Thoracic aorta endothelial cell (primary cell): ENCODE data around the gene SYPL2. TPM values are rescaled to one million over a fixed set of nuclear protein-coding genes. Genes with fewer than 3 reads are reported as not detected.

ENCODE experiments used
- total RNA-seq: library from RNA; depleted of rRNA; stranded (reverse); fragments of >200 nt; gene quantifications from 2 replicates; pipeline ENCODE4 v1.2.3, GENCODE V29; 2012

The SYPL2 gene
- total RNA-seq = under 0.01 TPM in 1 of 2 replicates, not detected in the other

DNA sequence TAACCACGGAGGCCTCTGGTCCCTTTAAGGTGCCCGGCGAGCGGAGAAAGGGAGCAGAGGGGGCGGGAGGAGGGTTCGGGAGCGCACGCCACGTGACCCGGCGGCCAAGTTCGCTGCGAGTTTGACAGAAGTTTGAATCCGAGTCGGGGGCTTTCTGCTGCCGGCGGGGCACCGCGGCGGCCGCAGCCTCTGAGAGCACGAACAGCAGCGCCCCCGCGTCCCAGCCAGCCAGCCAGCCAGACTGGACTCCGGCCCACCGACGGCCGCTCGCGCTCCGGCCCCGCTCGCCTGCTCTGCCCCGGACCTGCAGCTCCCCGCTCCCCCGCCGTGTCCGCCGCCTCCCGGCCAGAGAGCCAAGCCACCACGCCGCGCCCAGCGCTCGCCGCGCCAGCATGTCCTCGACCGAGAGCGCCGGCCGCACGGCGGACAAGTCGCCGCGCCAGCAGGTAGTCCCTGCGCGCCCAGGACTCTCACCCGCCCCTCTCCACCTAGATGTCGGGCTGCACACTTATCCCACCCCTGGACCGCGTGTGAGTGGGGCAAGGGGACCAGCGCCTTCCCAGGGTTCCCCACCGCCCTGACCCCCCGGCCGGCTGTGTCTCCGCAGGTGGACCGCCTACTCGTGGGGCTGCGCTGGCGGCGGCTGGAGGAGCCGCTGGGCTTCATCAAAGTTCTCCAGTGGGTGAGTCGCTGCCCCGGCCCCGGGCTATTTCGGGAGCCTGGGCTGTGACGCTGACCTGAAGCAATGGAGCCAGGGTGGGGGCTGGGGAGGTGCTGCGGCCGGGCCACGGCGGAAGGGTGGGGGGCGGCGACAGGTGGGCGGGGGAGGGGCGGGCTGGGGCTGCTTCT lies at the start of gene SYPL2:
SYPL2 (plus strand) TSS at position 95 of the 849 bp plus-strand sequence; CDS start at position 393, 298 bp downstream.

DNA sequence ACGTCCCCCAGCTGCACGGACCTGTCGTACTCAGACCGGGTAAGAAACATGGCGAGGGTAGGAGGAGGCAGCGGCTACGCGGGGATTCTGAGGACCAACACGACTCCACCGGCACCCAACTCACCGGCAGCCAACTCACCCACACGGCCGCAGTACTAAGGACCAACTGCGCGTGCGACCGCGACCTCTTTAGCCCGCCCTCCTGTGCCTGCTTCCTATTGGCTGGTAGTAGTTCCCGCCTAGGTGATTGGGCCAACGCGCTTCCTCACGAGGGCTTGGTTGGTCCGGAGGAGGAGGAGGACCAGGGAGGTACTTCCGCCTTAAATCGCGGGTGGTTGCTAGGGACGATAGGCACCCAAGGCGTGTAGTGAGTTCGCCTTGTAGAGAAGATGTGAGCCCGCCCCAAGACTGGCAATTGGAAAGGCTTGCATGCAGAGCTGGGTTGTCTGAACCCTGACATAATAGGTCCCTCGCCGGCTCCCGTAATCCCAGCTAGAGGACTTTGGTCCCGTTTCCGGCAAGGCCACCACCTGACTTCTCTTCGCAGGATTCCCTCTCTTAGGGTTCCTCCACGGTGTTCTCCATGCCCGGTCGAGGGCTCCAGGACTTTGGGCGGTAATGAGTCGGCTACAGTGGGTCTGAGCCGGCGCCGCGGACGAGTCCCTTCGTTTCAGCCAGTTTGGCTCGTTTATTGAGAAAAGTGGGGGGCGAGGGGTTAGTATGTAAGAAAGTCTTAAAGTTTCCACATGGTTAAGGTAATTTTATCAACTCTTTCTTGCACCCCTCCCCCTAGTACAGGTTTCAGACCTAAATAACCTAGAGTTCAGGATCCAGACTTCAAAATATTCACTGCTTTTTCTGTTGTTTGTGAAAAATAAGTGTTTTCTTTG lies 39.8 kb upstream of the SYPL2 start, which contains the start of gene PSMA5:
PSMA5 (minus strand) TSS at position 168 of the 890 bp plus-strand sequence; CDS start at position 50, 118 bp downstream.

DNA sequence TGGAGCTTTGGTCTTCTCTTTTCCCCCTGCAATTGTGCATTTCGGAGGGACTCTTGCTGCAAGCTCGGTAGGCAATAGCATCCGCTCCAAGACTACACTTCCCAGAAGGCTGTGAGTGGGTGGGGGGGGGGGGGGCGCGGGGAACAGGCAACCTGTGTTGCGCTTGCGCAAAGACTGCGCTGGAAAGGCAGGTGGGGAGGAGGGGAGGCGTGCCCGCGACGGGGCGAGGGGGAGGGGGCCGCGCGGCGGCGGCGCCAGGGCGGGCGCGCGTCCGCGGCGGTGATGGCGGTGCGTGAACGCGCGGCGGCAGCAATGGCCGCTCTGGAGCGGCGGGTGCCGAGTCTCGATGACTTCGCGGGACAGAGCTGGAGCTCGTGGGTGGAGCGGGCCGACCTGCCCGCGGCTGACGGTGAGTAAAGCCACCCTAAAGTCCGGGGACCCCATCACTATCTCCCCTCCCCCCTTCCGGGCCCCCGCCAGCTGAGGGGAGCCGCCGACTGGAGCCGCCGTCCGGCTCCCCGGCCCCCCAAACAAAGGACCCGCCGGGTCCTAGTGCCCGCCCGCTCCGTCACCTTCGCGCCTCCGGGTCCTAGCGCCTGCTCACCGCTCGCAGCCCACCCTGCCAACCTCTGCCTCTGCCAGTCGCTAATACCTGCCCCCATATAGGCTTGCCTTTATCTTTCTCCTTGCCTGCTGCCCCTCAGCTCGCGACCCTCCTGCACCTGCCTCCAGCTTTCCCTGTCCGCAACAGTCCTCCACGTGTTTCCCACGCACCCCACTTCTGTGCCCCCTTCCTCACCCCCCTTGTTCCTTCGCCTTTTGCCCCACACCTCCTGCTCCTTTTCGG lies 17.5 kb downstream of the SYPL2 start, which contains the start of gene ATXN7L2:
ATXN7L2 (plus strand) TSS at position 234 of the 847 bp plus-strand sequence; CDS start at position 283, 49 bp downstream.

DNA sequence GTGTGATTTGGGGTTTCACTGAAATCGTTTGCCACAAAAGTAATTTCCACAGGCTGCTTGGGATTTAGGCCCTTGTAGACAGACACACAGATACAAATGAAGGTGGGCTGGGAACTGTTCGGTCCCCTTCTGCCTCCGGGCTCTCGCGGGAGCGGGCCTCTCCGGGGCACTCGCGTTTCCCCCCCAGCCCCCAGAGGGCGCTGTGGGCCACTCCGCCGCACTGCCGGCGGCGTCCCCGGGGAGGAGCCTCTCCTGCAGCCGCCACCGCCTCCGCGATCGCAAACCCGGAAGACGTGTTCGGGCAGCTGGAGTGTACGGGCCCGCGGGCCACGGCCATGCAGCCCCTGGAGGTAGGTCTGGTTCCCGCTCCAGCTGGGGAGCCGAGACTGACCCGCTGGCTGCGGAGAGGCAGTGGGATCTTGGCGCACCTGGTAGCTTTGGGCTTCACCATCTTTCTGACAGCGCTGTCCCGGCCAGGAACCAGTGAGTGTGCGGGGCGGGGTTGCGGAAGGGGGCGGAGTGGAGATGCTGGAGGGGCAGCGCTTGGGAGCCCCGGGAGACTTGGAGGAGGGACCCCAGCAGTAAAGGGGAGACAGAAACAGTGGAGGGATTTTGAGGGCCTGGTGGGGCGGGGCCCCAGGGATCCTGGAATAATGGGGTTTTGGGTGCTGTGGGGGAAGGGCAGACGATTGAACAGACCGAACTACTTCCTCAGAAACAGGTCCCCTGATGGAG lies 27.6 kb downstream of the SYPL2 start, which contains the start of gene CYB561D1:
CYB561D1 (plus strand) TSS at position 290 of the 735 bp plus-strand sequence; CDS start at position 336, 46 bp downstream.

DNA sequence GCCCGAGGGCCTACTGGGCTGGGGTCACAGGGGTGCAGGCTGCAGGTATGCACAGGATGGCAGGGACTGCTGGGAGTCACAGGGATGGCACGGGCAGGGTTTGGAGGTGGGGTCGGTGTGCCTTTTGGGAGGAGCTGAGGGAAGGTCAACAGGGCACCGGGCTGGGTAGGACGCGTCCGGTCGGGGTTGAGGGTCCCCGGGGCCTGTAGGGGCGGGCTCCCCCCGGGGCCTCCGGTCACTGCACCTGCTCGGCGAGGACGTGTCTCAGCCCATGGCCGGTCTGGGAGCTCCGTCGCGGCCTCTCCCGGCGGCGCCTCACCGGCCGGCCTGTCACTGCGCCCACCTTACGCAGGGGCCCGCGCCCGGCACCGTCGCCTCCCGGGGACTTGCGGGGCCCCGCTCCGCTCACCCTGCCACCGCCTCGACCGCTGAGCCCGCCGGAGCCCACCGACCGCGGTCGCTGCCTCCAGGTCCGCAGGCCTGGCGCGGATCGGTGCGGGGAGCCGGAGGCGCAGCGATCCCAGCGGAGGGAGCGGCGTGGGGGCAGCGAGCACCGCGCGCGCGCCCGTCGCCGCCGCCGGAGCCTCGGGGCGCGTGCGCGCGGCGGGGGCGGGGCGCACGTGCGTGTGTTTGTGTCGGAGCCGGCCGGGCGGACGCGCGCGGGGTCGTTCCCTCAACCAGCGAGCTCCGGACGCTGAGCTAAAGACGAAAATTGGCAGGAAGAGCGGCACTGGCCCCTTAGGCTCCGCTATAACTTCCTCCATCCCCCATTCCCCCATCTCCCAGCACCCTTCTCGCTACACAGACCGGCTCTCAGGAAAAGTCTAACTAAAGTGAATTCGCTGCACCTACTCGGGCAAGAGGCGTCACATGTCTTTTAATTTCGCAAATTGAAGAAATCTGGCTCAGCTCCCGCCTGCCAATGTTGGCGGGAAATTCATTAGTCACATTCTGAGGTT lies 43.1 kb downstream of the SYPL2 start, which contains the start of gene AMIGO1:
AMIGO1 (minus strand) TSS at position 552 of the 959 bp plus-strand sequence. CDS start 815 bp downstream, outside the sequence.

Other genes with a start within 250 kb of the SYPL2 start
- 0.80 and 1.7 TPM in 2 replicates for gene CELSR2, start 217.0 kb upstream of the SYPL2 start, total RNA-seq
- 16.2 and 25.8 TPM in 2 replicates for gene PSRC1, start 183.4 kb upstream of the SYPL2 start, total RNA-seq
- not detected in 2 replicates for gene MYBPHL, start 159.5 kb upstream of the SYPL2 start, total RNA-seq
- 12.9 and 21.2 TPM in 2 replicates for gene SORT1, start 68.6 kb upstream of the SYPL2 start, total RNA-seq
- 61.8 and 86.4 TPM in 2 replicates for gene PSMA5, start 40.1 kb upstream of the SYPL2 start, total RNA-seq
- gene ATXN7L2, start 17.4 kb downstream of the SYPL2 start, total RNA-seq = 2.8 and 2.9 TPM in 2 replicates
- gene CYB561D1, start 27.5 kb downstream of the SYPL2 start, total RNA-seq = 4.2 and 5.5 TPM in 2 replicates
- 0.79 and 0.80 TPM in 2 replicates for gene AMIGO1, start 43.2 kb downstream of the SYPL2 start, total RNA-seq
- under 0.01 TPM in 1 of 2 replicates, not detected in the other for gene GPR61, start 73.3 kb downstream of the SYPL2 start, total RNA-seq
- gene GNAI3, start 82.1 kb downstream of the SYPL2 start, total RNA-seq = 26.0 and 27.1 TPM in 2 replicates
- gene GNAT2, start 153.1 kb downstream of the SYPL2 start, total RNA-seq = 0.13 and 0.22 TPM in 2 replicates
- 47.2 and 50.5 TPM in 2 replicates for gene AMPD2, start 153.3 kb downstream of the SYPL2 start, total RNA-seq
- gene GSTM4, start 189.6 kb downstream of the SYPL2 start, total RNA-seq = 4.0 and 4.2 TPM in 2 replicates
- gene GSTM2, start 201.5 kb downstream of the SYPL2 start, total RNA-seq = 4.2 and 4.7 TPM in 2 replicates
- gene GSTM1, start 221.3 kb downstream of the SYPL2 start, total RNA-seq = 8.9 and 12.2 TPM in 2 replicates
- gene GSTM5, start 245.7 kb downstream of the SYPL2 start, total RNA-seq = 0.40 TPM in 1 of 2 replicates, not detected in the other